HG03460 (cell line): ENCODE measurements around the gene OSBPL10.
"Not testable (repeated sequence)": the region's sequence is repeated elsewhere in the genome, so short reads cannot be mapped to it uniquely, and the experiment has no call there.

Experiments used
- ATAC-seq: cut with Tn5 transposase; IDR thresholded peaks from one replicate; pipeline ENCODE4 v1.9.1; 2021; ENCODE audit not compliant: unreplicated experiment

The OSBPL10 gene

DNA sequence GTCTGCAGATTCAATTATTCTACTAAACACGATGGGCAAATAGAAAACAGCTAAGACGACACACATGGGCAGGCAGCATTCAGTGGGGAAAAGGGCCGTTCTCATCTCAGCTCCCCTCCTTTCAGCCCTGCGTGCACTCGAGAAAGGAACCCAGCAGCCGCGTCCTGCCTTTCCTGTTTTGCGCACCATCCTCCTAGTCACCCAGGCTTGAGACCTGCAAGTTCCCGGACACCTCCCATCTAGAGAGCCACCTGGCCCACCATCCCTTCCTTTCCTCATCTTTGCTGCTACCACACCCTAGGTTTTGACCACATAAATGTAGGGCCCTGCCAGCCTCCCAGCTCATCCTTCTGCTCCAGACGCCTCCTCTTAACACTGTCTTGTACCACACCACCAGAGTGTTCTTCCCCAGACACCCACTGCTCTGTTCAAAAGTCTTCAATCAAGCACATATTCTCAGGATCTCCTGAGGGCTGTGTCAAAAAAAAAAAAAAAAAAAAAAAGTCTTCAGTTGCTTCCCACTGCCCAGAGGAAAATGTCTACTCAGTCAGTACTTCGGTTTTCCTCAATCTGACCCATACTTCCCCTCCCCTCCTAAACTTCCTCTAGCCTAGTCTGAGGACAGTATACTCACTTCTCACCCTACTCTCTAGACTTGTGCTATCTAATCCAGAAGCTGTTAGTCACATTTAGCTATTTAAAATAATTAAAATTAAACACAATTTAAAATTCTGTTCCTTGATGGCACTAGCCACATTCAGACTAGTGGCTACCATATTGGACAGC is 266.4 kb downstream of the OSBPL10 start:
- no peak for ATAC-seq

DNA sequence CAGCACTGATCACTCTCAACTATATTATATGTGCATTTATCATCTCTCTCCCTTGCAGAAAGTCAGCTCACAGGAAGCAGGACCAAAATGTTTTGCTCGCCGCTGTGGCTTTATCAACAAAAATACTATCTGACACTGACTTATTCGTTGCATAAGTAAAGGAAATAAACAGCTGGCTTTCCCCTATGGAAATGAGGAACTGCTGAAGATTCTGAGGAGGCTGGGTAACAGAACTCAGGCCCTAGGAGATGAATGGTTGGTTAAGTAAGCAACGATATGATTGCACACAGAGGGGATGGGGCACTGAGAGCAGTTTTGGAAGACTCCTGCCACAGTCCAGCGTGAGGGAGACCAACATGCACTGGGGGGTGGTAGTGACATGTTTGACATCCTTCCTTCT is 267.2 kb downstream of the OSBPL10 start:
- ATAC-seq: no peak

DNA sequence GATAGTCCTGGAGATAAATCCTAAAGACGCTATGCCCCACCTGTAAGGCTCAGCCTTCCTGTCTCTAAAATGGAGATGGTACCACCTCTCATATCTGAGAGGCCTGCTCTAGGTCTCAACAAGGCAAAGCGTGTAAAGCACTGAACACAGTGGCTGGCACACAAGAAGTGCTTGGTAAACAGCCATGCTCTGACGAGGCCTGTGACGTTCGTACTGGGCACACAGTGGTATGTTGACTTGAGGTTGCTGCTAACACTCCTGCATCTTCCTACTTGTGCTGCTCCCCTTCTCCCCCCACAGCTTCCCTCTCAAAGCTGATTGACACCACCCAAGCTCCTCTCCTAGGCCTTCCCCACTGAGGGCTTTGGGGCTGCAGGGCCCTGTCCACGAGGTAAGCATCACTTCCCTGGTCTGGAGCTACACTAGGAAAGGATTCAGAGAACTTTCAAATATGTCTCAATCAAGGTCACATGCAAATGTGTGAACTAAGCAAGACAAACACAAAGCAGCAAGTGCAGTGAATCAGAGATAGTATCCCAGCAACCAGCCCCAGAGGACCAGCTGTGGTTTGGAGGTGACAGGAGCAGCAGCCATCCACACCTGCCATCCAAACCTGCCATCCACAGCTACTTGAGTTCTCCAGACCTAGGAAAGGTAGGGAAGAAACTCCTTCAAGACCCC is 270.8 kb downstream of the OSBPL10 start:
- no peak for ATAC-seq

DNA sequence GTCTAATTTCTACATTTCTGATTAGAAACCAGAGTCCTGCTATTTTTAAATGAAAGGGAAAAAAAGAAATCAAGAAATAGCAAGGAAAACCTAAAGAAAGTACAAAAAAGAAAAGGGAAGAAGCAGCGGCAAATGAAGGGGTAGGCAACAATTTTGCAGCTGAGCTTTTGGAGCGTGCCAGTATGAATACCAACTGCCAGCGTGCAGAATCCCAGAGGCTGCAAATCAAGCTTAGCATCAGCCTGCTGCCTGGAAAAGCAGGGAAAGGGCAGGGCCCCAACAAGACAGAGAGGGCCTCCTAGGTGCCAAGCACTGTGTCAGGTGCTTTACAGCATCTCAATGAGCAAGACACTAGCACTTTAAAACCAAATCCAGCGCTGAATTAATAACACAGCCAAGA is 271.5 kb downstream of the OSBPL10 start:
- no peak for ATAC-seq

DNA sequence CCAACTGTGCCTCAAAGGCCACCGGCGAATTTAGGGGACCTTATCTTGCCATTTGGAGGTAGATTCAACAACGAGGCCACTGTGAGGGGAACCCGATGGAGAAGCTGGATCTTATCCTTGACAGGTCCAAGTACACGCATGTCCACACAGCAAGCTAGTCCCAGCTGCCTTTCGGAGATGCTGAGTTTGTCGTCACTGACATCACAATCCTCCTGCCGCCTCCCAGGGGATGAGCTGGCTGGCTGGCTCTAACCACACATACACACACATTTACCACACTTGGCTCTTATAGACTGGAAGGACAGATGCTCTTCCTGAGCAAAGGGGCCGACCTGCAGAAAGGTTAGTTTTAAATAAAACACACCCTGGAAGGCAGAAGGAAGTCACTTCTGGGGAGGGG is 272.1 kb downstream of the OSBPL10 start:
- ATAC-seq: no peak

DNA sequence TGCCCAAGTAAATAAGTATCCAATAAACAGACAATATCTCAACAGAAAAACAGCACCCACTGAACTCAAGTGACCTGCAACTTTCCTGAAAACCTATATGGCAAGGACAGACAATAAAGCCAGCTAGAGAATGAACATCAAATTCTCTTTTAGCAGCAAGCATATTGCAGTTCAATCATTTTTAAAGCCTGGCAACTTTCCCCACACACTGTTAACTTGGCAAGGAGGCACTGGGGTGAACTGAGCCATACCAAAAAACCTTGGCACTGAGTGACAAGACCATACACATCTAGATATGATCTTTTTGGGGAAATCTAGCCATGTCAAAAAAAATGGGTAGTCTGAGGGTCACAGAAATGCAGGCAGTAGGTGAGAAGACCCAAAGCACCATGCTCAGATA is 273.8 kb downstream of the OSBPL10 start:
- no peak for ATAC-seq

DNA sequence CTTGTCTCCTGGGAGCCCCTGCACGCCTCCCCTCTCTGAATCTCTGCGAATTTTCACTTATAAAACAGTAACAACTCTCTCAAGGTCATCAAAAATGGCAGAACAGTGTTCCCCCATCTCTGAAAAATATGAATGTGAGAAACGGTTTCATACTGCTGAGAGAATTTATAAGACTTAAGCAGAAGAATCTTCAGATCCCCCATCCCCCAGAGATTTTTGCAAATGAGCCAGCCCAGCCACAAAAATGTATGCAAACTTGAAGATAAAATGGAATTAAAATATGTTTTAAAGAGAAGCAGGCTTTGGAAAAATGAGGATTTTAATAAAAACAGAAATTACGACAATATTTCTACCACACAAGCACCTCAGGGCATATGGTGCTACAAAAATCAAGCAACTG is 275.3 kb downstream of the OSBPL10 start:
- ATAC-seq: no peak

DNA sequence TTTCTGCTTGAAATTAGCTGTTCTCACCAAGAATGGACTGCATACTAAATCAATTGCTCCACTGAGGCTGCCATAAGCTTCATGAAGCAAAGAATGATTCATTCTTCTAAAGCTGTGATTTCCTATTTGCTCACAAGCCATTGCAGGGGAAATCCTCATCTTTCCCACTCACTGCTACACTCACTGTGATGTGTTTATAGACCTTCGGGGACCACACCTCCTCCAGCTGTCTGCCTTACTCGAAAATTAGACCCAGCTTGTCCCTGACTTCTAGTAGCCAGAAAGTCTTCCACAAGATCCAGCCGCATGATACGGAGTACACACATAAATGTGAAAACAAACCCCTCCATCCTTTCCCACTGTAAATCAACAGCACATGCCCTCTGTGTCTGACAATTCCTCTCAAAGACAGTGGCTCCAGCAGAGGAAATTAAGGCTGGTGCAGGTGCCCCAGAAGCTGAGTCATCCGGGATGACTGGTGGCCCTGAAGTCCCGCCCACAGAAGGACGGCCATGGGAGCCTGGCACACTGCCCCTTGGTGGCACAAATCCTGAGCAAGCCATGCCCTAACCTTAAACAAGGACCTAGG is 276.4 kb downstream of the OSBPL10 start:
- no peak for ATAC-seq

DNA sequence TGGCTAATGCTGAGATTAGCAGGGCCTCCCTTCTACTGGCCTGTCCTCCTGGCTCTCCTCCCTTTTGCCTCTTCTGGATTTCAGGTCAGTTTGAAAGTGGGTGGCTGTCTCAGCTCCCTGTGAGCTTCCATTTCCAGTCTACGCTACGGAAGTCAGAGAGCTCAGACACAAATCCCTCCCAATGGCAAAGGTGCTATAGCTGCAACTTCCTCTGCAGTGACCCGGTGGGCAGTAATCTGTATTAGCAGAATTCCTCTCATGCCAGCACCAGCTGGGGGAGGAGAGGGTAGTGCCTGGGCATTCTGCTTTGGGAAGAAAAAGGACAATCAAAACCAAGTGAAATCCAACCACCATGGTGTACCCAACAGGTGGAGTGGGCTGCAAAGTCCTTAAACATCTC is 276.9 kb downstream of the OSBPL10 start:
- no peak for ATAC-seq

DNA sequence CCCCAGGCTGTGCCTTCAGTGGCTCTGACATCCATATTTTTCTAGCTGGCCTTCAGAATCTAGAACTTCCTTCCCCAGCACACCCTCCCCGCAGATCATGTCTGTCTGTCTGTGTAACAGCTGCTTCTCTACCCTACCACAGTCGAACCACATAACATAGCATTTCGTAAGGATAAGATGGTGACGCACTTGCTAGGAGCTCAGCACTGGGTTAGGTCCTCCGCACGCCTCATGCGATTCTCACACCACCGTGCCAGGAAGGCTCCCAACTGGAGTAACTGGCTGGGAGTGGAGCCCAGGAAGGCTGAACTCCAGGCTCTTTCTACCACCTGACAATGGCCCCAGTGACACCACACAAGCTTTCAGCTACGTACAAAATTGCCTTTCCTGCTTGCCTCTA is 279.8 kb downstream of the OSBPL10 start:
- ATAC-seq: no peak

DNA sequence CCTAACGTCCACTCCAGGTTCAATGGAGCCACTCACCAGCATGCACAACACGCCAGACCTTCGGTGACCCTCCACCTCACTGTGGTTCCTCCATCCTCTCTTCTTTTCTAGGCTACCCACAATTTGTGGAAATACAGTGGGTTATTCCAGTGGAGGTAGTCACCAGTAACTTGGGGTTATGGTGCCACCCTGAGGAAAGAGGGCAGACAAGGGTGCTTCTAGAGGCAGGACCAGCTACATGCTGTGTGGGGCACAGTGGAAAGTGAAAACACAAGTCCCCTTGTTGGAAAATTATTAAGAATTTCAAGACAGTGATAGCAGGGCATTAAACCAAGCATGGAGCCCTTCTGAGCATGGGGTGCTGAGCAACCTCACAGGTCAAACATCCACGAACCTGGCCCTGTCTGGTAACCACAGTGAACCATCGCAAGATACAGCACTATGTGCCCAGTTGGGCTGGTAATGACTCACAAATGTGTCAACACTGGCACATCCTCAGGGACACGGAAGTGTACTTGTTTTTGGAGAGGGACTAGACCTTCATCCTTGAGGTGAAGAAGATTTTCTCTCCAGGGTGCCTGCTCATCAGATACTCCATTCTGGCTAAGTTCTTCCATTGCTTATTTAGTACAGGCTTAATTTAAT is 281.6 kb downstream of the OSBPL10 start:
- no peak for ATAC-seq

DNA sequence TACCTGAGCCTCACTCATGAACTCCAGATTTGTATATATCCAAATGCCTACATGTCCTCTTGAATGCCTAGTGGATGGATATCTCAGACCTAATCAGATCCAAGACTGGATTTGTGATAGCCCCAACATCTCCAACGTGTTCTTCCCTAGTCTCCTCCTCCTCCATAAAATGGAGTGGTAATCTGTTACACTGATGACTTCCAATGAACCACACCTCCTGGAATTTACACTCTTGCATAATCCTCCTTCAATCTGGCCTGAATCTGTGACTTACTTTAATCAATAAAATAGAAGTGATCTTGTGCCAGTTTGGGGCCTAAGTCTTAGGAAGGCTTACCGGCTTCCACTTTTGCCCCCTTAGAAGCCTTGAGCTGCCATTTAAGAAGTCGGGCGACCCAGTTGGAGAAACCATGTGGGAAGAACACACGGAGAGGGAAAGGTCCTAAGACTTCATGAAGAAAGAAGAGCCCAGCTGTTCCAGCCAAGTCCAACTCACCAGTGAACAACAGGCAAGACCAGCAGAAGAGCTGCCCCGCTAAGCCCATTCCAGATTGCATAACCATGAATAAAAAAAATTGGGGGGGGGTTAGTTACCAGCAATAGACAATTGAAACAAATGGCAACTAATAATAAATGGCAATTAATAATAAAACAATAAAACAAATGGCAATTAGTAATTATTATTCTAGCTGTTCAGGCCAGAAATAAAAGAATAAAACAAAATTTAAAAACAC is 284.1 kb downstream of the OSBPL10 start:
- ATAC-seq: no peak

DNA sequence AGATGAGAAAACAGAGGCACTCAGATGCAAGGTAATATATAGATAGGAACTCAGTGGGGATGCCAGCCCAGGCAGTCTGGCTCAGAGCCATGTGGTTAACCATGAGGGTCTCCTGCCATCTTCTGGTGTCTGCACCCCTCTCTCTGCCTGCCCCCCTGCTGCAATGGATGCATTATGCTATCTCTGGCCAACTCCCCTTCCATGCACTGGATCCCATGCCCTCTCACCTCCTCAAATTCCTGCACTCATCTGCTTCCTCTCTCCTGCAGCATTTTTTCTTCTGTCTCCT is 285.1 kb downstream of the OSBPL10 start:
- ATAC-seq: no peak

DNA sequence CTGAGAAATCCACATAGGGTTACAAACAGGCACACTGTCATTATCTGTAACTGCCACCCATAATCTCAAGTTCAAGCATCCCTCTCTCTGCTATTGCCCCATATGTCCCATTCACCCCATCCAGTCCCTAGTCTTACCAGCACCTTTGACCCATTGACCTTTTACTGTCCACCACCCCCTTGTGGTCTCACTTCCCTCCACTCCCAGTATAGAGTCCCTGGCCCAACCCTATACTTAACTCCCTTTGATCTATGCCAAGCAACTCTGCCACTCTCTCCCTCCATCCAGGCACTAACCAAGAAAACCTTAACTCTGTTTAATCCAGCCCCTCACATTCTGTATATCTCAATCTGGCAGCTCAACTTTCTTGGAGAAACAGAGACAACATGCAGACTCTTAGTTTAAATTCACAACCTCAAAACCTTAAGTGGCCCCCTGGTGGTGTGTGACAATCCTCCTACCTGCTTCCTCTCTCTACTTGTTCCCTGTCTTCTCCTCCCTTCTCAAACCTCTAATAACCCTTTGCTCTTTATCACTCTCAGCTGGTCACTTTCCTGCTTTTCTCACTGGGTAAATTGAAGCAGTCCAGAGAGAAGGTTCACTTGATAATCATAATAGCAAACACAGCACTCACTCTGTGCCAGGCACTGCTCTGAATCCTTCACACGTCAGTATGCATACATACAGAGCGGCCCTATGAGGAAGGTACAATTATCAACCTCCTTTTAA is 285.6 kb downstream of the OSBPL10 start:
- ATAC-seq: no peak

DNA sequence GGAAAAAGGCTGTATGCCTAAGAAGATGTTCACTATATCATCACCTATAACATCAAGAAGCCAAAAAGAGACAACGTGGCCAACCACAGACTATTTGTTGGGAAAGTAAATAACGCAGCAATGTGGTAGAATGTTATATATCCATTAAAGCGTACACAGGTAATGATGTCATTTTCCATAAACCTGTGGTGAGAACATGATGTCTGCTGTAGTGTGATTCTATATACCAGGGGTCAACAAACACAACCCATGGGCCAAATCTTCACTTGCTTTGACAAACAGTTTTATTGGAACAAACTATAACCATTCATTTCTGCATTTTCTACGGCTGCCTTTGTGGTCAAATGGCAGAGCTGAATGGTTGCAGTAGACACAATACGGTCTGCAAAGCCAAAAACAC is 287.7 kb downstream of the OSBPL10 start:
- ATAC-seq: no peak

DNA sequence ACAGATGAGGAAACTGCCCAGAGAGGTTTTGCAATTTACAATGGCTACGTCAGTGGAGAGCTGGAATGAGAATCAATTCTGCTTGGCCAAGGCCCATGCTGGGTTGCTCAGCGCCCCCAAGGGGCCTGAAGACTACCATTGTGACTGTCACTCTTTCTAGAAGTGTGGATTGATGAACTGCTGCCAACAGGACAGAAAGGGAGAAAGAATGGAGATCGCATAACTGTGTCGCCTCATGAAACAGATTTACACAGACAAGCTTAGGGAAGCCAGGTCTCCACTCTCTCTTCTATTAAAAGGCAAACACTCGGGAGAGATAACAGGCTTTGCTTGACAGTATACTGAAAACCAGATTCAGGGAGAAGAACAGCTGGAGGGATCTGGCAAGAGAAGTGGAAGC is 288.3 kb downstream of the OSBPL10 start:
- no peak for ATAC-seq

DNA sequence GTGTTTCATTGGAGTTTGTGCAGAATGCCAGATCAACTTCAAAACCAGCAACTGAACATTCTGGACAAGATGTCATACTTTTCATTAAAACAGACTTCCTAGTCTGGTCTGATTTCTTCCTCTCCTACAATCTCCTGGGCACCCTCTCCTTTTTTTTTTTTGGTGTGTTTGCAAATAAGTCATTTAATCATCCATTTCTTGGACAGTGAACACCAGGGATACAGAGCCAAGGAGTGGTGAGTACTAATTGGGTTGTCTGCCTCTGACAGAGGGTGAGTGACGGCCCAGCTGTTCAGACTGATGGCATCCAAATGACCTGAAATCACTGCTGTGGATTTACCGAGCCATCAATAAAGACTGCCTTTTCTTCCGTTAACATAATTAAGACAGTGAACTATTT is 290.3 kb downstream of the OSBPL10 start:
- no peak for ATAC-seq

DNA sequence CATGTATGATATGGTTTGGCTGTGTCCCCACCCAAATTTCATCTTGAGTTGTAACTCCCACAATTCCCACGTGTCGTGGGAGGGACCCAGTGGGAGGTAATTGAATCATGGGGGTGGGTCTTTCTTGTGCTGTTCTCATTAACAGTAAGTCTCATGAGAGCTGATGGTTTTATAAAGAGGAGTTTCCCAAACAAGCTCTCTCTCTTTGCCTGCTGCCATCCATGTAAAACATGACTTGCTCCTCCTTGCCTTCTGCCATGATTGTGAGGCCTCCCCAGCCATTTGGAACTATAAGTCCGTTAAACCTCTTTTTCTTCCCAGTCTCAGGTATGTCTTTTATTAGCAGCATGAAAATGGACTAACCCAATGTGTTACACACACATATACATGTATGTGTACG is 291.5 kb downstream of the OSBPL10 start:
- ATAC-seq: not testable (repeated sequence)

DNA sequence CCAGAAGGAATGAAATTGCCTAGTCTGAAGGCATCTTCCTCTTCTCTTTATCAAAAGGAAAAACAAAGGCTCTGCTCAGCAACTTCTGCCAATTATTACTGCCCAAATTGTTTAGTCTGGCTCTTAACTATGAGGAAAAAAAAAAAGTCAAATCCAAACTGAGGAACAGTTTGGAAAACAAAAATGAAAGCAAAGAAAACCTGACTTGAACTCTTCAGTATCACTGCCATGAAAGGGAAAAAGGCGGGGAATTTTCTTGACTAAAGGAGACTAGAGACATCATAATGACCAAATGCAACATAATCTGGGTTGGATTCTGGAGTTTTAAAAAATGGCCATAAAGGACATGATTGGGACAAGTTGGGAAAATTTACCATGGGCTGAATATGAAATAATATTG is 292.1 kb downstream of the OSBPL10 start:
- ATAC-seq: no peak

DNA sequence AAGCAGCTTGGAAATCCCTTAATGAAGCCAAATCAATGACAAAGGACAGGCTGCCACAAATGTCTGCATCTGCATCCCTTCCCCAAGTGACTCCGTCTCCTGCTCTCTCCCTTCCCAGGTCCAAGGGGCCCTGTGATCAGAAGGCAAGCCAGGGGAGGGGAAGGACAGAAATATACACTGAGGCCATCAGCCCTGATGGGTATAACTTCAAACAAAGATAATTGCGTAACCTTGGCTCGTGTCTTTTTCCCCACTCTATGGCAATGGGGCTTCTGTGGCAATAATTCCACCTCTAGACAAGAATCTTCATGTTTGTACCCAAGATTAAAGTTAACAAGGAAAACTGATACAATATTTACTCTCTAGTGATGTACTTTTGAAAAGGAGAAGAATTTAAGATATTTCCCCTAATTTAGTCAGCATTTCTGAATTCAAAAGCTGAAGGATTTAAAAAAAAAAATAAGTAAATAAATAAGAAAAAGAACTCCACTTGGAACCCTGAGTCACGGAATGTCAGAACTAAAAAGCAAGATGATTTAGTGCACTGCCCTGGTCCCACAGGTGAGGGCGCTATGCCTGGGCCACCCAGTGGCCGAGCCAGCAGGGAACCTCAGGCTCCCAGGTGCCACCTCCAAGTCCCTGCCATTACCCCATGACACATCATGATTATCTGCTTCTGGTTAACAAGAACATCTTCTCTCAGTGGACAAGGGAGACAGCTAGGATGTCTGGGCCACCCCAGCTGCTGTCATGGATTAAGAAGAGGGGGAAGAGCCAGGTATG is 293.9 kb downstream of the OSBPL10 start:
- no peak for ATAC-seq
